ENCODE measurements around the gene ZNF37A.
"Not testable (repeated sequence)": the region's sequence is repeated elsewhere in the genome, so short reads cannot be mapped to it uniquely, and the experiment has no call there.

The ZNF37A gene

DNA sequence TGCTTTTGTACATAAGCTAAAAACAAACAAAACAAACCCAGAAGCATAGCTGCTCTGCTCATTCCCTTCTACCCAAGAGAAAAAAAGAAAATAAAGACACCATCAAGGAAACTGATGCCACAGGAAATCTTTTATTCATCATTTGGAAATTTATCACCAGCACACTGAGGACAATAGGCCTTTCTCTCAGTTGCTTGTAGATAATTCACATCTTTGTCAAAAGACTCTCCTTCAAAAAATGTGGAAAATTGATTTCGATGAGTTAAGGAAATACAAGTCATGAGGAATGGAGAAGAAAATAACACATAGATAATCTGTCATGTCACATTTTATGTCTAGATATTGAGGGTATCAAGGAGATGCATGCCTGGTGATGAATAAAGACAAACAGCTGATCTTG lies 53.5 kb downstream of the ZNF37A start:
- Histone ChIP-seq H3K36me3 (replicated peaks; ENCODE audit: low read depth, low read length) (no peaks in the 10 kb centered on the region), H3K4me2 (ENCODE audit: low read length) (no peak overlapping the region), H3K27ac (ENCODE audit: low read length) (no peak overlapping the region), H3K27me3 (ENCODE audit: low read depth, low read length) (no peaks in the 10 kb centered on the region), H3K9me3 (ENCODE audit: insufficient read depth, low read length) (no peaks in the 10 kb centered on the region), H3K4me1 (ENCODE audit: low read length) (no peaks in the 10 kb centered on the region), H2AFZ (ENCODE audit: low read depth, low read length) (no peak overlapping the region), H3K9ac (ENCODE audit: low read length) (no peak overlapping the region), H3K4me3 (ENCODE audit: low read length) (no peak overlapping the region), H4K20me1 (ENCODE audit: insufficient read depth, low read length) (no peaks in the 10 kb centered on the region), H3K79me2 (ENCODE audit: low read length) (no peaks in the 10 kb centered on the region)
- TF ChIP-seq, protein P1, sequence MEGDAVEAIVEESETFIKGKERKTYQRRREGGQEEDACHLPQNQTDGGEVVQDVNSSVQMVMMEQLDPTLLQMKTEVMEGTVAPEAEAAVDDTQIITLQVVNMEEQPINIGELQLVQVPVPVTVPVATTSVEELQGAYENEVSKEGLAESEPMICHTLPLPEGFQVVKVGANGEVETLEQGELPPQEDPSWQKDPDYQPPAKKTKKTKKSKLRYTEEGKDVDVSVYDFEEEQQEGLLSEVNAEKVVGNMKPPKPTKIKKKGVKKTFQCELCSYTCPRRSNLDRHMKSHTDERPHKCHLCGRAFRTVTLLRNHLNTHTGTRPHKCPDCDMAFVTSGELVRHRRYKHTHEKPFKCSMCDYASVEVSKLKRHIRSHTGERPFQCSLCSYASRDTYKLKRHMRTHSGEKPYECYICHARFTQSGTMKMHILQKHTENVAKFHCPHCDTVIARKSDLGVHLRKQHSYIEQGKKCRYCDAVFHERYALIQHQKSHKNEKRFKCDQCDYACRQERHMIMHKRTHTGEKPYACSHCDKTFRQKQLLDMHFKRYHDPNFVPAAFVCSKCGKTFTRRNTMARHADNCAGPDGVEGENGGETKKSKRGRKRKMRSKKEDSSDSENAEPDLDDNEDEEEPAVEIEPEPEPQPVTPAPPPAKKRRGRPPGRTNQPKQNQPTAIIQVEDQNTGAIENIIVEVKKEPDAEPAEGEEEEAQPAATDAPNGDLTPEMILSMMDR (IDR thresholded peaks at IDR 0.05; ENCODE audit: low read depth, low read length) = no peak
- TF ChIP-seq EZH2phosphoT487 (IDR thresholded peaks at IDR 0.05; ENCODE audit: low read depth) = no peak

DNA sequence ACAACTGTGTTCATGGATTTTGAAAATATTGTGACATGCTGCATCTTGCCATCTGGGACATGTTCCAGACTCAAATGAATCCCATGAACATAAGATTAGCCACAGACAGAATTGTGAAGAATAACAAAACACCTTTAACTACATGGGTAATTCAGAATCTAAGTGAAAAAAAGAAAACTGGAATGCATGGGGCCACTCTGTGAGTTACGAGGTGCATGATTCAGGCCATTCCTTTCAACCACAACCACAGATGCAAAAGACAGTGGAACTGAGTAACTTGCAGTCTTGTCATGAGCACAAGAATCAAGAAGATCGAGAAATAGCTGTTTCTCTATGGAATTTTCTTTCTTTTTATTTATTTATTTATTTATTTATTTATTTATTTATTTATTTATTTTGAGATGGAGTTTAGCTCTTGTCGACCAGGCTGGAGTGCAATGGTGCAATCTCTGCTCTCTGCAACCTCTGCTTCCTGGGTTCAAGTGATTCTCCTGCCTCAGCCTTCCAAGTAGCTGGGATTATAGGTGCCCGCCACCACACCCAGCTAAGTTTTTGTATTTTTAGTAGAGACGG lies 56.8 kb downstream of the ZNF37A start:
- H3K9me3 ChIP-seq (ENCODE audit: insufficient read depth, low read length); H4K20me1 ChIP-seq (ENCODE audit: insufficient read depth, low read length); H2AFZ ChIP-seq (ENCODE audit: low read depth, low read length); H3K4me3 ChIP-seq (ENCODE audit: low read length); H3K27ac ChIP-seq (ENCODE audit: low read length); H3K27me3 ChIP-seq (ENCODE audit: low read depth, low read length); H3K4me2 ChIP-seq (ENCODE audit: low read length); H3K79me2 ChIP-seq (ENCODE audit: low read length); H3K9ac ChIP-seq (ENCODE audit: low read length); H3K36me3 ChIP-seq (replicated peaks; ENCODE audit: low read depth, low read length); H3K4me1 ChIP-seq (ENCODE audit: low read length): not testable (repeated sequence)

DNA sequence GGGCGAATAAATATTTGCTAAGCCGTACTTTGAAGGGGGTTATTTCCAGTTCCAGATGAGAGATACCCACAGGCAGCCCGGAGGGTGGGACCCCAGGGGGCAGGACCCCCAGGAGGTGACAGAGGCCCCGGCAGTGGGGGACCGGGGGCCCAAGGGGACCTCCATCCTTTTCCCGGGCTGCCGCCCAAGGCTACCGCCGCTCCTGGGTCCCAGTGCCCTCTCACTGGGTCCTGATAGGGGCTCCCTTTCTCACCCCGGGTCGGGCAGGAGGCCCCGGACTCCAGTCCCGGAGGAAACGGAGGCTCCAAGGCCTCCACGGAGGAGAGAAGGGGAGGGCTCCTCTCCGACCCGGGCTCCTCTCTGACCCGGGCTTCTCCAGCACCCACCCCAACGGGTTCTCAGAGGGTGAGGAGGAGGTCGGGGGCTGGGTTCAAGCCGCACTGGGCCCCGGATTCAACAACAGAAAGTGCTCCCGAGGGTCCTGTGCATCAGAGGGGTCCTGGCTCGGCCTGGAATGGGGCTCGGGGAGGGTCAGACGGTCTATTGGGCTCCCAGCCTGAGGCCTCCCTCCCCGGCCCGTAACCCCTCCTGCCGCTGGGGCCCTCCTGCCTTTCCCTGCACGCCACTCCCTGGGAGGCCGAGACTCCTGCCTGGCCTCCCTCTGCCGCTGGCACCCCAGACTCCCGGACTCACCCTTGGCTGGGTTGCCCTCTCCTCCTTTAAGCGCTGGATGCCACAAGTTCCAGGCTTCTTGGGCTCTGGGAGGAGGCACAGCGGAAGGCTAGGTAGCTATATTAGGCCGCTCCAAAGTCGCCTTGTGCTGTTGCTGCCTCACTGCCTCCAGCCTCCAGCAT lies 62.5 kb downstream of the ZNF37A start:
- no peak overlapping the region for H3K9ac ChIP-seq (ENCODE audit: low read length)
- H3K27me3 ChIP-seq (ENCODE audit: low read depth, low read length) = no peaks in the 10 kb centered on the region
- no peak overlapping the region for H2AFZ ChIP-seq (ENCODE audit: low read depth, low read length)
- H3K9me3 ChIP-seq (ENCODE audit: insufficient read depth, low read length) = no peaks in the 10 kb centered on the region
- no peak overlapping the region for H3K4me2 ChIP-seq (ENCODE audit: low read length)
- TF ChIP-seq, protein P1 (IDR thresholded peaks at IDR 0.05; ENCODE audit: low read depth, low read length) = no peak
- TF ChIP-seq EZH2phosphoT487 (IDR thresholded peaks at IDR 0.05; ENCODE audit: low read depth) = no peak
- H3K27ac ChIP-seq (ENCODE audit: low read length) = no peak overlapping the region
- no peaks in the 10 kb centered on the region for H3K4me1 ChIP-seq (ENCODE audit: low read length)
- H4K20me1 ChIP-seq (ENCODE audit: insufficient read depth, low read length) = no peaks in the 10 kb centered on the region
- H3K4me3 ChIP-seq (ENCODE audit: low read length) = no peak overlapping the region
- no peaks in the 10 kb centered on the region for H3K79me2 ChIP-seq (ENCODE audit: low read length)
- no peaks in the 10 kb centered on the region for H3K36me3 ChIP-seq (replicated peaks; ENCODE audit: low read depth, low read length)

DNA sequence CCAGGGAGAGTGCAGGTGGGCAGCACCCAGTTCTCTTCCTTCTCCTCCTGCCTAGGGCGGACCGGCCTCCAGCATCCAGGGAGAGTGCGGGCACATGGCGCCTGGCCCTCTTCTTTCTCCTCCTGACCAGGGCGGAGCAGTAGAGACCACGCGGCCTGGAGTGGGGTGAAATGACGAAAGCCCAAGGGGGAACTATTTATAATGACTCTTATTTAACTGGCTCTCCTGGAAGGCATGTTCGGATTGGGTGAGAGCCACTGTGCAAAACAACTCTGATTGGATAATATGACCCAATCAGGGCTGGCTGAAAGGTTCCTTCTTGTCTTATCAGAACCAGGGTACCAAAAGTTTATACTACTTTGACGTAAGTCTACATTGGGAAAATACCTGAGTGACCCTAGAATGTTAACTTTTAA lies 63.1 kb downstream of the ZNF37A start:
- no peak for TF ChIP-seq EZH2phosphoT487 (IDR thresholded peaks at IDR 0.05; ENCODE audit: low read depth)
- TF ChIP-seq, protein P1 (IDR thresholded peaks at IDR 0.05; ENCODE audit: low read depth, low read length) = no peak
- no peak overlapping the region for H3K9ac ChIP-seq (ENCODE audit: low read length)
- H3K36me3 ChIP-seq (replicated peaks; ENCODE audit: low read depth, low read length) = no peaks in the 10 kb centered on the region
- H2AFZ ChIP-seq (ENCODE audit: low read depth, low read length) = no peak overlapping the region
- no peaks in the 10 kb centered on the region for H3K9me3 ChIP-seq (ENCODE audit: insufficient read depth, low read length)
- no peaks in the 10 kb centered on the region for H3K27me3 ChIP-seq (ENCODE audit: low read depth, low read length)
- H3K4me2 ChIP-seq (ENCODE audit: low read length) = no peak overlapping the region
- H3K27ac ChIP-seq (ENCODE audit: low read length) = no peak overlapping the region
- no peaks in the 10 kb centered on the region for H4K20me1 ChIP-seq (ENCODE audit: insufficient read depth, low read length)
- H3K4me1 ChIP-seq (ENCODE audit: low read length) = no peaks in the 10 kb centered on the region
- no peaks in the 10 kb centered on the region for H3K79me2 ChIP-seq (ENCODE audit: low read length)
- H3K4me3 ChIP-seq (ENCODE audit: low read length) = no peak overlapping the region
